Measurements from ENCODE around the gene LPP.

- TF ChIP-seq CTCF (IDR thresholded peaks at IDR 0.05; ENCODE audit: low read length), result no peak
- no peak for TF ChIP-seq EZH2 (IDR thresholded peaks at IDR 0.05; ENCODE audit: borderline replicate concordance, low read length)
These were observed 144.6 kb downstream of the LPP start for GRCh38 chr3:188298585-188298984.
